Endodermal cell (in vitro differentiated cells): ENCODE data around the gene CSNK1E. TPM values are rescaled to one million over a fixed set of nuclear protein-coding genes. Genes with fewer than 3 reads are reported as not detected.

Experiments
- DNase-seq: peaks from one replicate; pipeline ENCODE4 v3.0.0-alpha.2; 2017
- H3K27ac ChIP-seq: 2 replicates; pipeline ENCODE4 v1.5.1; 2013; ENCODE audit warnings: mild to moderate bottlenecking, low read depth, low read length, moderate library complexity
- H3K27me3 ChIP-seq: 2 replicates; pipeline ENCODE4 v1.6.1; 2013; ENCODE audit warnings: mild to moderate bottlenecking, low read length, moderate library complexity; ENCODE audit not compliant: insufficient read depth, control insufficient read depth, poor library complexity, severe bottlenecking
- H3K36me3 ChIP-seq: 2 replicates; pipeline ENCODE4 v1.7.0; 2013; ENCODE audit warnings: mild to moderate bottlenecking, low read length, moderate library complexity; ENCODE audit not compliant: control insufficient read depth, insufficient read depth
- H3K4me1 ChIP-seq: one replicate; pipeline ENCODE4 v1.7.0; 2013; ENCODE audit warnings: low read length; ENCODE audit not compliant: control insufficient read depth, insufficient read depth
- H3K4me3 ChIP-seq: 2 replicates; pipeline ENCODE4 v1.5.1; 2013; ENCODE audit warnings: mild to moderate bottlenecking, low read length, moderate library complexity
- H3K9ac ChIP-seq: 2 replicates; pipeline ENCODE4 v1.6.1; 2013; ENCODE audit warnings: mild to moderate bottlenecking, low read length, moderate library complexity; ENCODE audit not compliant: poor library complexity, severe bottlenecking; ENCODE audit errors: extremely low read depth
- H3K9me3 ChIP-seq: 2 replicates; pipeline ENCODE4 v1.6.1; 2013; ENCODE audit warnings: mild to moderate bottlenecking, low read length, moderate library complexity; ENCODE audit not compliant: control insufficient read depth
- H3K27ac Mint-ChIP-seq: 2 replicates; pipeline ENCODE4 v1.8.0; 2020; ENCODE audit warnings: mixed read lengths
- H3K27me3 Mint-ChIP-seq: 2 replicates; pipeline ENCODE4 v1.8.0; 2021; ENCODE audit warnings: mild to moderate bottlenecking, mixed read lengths; ENCODE audit not compliant: insufficient read depth
- H3K36me3 Mint-ChIP-seq: 2 replicates; pipeline ENCODE4 v1.8.0; 2020; ENCODE audit warnings: low read depth, mixed read lengths
- H3K4me1 Mint-ChIP-seq: 2 replicates; pipeline ENCODE4 v1.8.0; 2020; ENCODE audit warnings: mixed read lengths
- H3K4me3 Mint-ChIP-seq: 2 replicates; pipeline ENCODE4 v1.8.0; 2020; ENCODE audit warnings: mild to moderate bottlenecking, moderate library complexity, mixed read lengths
- H3K9me3 Mint-ChIP-seq: 2 replicates; pipeline ENCODE4 v1.8.0; 2020; ENCODE audit warnings: mild to moderate bottlenecking, mixed read lengths
- WGBS, 2 experiments: methylation state at CpG; one replicate each; pipeline versions ENCODE4 v1.1.5 to v1.1.7; 2013; ENCODE audit warnings: missing lambda C conversion rate in 2 of 2, mixed read lengths in 1 of 2; ENCODE audit not compliant: insufficient coverage in 1 of 2, insufficient read length in 1 of 2; 5-methylcytosine and 5-hydroxymethylcytosine counted together
- total RNA-seq, 2 donors: library from RNA; stranded (reverse); fragmentation: NEBNext Ultra II Directional in 1 of 2; extraction: Animal tissue kit (Norgen Biotek cat#: 25700) in 1 of 2; gene quantifications; 2 replicates in 1 of 2; 3 replicates in 1 of 2; pipeline ENCODE4 v1.2.1, GENCODE V29; 2021
- TF ChIP-seq, protein P1 (sequence below): fragments of 200-600 bp; sonication (generic); conservative IDR thresholded peaks from 2 replicates; pipeline ENCODE4 v1.5.0; 2021; ENCODE audit warnings: antibody characterized with exemption, mild to moderate bottlenecking

Gene CSNK1E
- total RNA-seq, 2 donors from 2014 or later: 224 to 229 TPM

DNA sequence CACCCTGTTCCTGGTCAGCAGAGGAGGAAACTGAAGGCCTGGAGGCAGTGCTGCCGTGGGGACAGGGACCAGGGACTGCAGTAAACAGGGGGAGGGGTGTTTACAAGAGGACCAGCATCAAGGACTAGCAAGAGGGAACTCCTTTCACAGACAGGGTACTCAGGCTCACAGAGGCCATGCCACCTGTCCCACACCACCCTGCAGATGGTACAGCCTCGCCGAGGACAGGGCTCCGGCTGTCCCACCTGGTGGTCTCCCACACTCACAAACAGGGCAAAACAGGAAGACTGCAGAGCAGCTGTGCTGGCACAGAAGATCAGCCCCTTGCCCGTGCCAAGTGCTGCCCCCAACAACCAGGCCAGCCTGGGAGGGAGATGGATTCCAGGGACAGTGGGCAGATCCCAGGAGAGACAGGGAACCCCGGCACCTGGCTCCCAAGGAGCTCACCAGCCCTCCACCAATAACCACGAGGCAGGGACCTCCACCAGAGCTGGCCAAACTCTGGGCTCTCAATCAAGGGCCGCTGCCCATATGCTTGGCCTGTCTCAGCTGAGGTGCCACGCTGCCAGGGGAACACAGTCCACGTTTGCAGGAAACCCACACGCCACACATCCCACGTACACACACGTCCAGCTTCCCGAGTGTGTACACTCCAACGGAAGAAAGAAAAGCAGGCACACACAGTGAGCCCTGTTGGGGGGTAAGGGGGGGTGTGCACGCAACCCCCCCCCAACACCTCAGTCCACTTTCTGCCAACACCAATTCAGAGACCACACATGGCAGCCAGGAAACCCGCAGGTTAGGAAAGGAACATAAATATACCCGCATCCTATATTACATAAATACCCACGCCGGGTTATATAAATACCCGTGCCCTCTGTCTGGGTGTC lies 2.1 kb downstream of the CSNK1E start:
- Histone ChIP-seq H3K4me1 (peaks cover 27% of the 10 kb centered on the region), H3K27me3 (no peaks in the 10 kb centered on the region), H3K36me3 (peaks cover 36% of the 10 kb centered on the region), H3K9ac (peak overlapping the region; percentile 96), H3K9me3 (no peaks in the 10 kb centered on the region), H3K4me3 (peak overlapping the region; percentile 100), H3K27ac (peak overlapping the region; percentile 64)
- Mint-ChIP-seq H3K4me1 (peaks cover 50% of the 10 kb centered on the region), H3K27ac (peak overlapping the region; percentile 98), H3K36me3 (peaks cover 35% of the 10 kb centered on the region), H3K27me3 (no peaks in the 10 kb centered on the region), H3K9me3 (no peaks in the 10 kb centered on the region), H3K4me3 (peak overlapping the region; percentile 96)
- WGBS, 2 experiments: 63 to 69% methylated on average over 8 to 19 of the region's 21 CpGs
- TF ChIP-seq, protein P1, sequence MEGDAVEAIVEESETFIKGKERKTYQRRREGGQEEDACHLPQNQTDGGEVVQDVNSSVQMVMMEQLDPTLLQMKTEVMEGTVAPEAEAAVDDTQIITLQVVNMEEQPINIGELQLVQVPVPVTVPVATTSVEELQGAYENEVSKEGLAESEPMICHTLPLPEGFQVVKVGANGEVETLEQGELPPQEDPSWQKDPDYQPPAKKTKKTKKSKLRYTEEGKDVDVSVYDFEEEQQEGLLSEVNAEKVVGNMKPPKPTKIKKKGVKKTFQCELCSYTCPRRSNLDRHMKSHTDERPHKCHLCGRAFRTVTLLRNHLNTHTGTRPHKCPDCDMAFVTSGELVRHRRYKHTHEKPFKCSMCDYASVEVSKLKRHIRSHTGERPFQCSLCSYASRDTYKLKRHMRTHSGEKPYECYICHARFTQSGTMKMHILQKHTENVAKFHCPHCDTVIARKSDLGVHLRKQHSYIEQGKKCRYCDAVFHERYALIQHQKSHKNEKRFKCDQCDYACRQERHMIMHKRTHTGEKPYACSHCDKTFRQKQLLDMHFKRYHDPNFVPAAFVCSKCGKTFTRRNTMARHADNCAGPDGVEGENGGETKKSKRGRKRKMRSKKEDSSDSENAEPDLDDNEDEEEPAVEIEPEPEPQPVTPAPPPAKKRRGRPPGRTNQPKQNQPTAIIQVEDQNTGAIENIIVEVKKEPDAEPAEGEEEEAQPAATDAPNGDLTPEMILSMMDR: no peak
- no peak for DNase-seq

DNA sequence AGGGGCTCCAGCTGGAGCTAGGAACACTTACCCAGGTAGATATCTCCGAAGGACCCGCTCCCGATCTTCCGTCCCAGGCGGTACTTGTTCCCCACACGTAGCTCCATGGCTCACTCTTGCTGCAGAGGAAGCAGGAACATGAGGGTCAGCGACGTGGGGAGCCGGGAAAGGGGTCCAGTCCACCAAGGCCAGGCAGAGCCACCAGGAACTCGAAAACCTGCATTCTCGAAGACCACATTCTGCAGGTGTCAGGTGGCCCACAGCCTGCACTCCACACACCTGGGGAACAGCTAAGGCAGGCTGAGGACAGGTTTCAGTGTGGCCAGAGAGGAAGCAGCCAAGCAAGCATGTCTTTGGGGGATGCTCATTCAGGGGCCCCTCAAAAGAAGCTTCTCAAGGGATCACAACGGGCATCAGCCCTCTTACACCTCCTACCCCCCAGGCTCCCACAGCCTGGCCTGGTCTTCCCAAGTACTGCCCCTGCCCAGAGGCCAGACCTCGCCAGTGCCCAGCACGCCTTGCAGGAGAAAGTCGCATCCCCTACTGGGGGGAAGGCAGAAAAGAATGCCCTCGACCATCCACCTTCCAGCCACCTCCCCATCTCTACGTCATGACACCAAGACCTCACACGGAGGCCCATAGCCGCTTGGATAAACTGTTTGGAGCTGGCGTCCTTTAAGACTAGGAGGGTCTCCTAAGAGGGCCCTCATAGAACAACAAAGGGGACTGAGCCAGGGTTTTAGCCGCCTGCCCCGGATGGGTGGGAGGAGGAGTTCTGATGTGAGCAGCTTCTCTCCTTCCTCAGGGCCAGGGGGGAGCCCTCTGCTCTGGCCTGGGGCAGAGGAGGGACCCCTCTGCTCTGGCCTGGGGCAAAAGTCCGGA lies 2.9 kb downstream of the CSNK1E start:
- Histone ChIP-seq H3K9me3 (no peaks in the 10 kb centered on the region), H3K4me3 (peak overlapping the region; percentile 100), H3K36me3 (peaks cover 43% of the 10 kb centered on the region), H3K4me1 (peaks cover 23% of the 10 kb centered on the region), H3K27ac (peak overlapping the region; percentile 64), H3K9ac (peak overlapping the region; percentile 96), H3K27me3 (no peaks in the 10 kb centered on the region)
- WGBS, 2 experiments: 83 to 89% methylated on average over 6 to 23 of the region's 23 CpGs
- Mint-ChIP-seq H3K36me3 (peaks cover 38% of the 10 kb centered on the region), H3K27me3 (no peaks in the 10 kb centered on the region), H3K9me3 (no peaks in the 10 kb centered on the region), H3K27ac (peak overlapping the region; percentile 98), H3K4me3 (peak overlapping the region; percentile 96), H3K4me1 (peaks cover 45% of the 10 kb centered on the region)
- no peak for DNase-seq
- TF ChIP-seq, protein P1: no peak

DNA sequence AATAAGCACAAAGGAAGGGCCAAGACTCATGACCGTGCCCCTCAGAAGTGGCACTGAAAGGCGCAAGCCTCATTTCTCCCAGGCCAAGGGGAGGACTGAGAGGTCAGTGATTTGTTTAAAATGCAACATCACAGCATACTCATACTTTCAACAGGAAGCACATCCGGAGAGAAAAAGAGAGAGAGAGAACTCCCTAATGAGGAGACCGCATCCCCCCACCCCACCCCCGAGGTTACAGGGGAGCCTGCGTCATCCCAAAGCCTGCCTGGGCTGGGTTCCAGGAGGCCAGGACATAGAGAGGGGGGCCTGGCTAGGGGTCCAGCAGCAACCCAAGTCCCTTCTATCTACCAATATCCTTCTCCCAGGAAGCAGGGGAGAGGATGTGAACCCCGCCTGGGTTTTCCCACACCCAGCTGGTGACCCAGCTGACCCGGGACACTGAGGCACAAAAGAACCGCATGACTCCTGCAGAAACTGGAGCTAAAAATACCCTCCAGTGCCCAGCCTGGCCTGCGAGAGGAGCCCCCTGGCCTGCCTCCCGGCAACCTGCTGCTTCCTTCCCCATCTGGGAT lies 3.8 kb downstream of the CSNK1E start:
- TF ChIP-seq, protein P1: no peak
- Histone ChIP-seq H3K4me3 (peak overlapping the region; percentile 100), H3K36me3 (peaks cover 50% of the 10 kb centered on the region), H3K27ac (peak overlapping the region; percentile 64), H3K9ac (no peak overlapping the region), H3K9me3 (no peaks in the 10 kb centered on the region), H3K4me1 (peaks cover 22% of the 10 kb centered on the region), H3K27me3 (no peaks in the 10 kb centered on the region)
- H3K4me3 Mint-ChIP-seq: peak overlapping the region; percentile 96
- no peak for DNase-seq
- no peaks in the 10 kb centered on the region for H3K9me3 Mint-ChIP-seq
- peaks cover 39% of the 10 kb centered on the region for H3K4me1 Mint-ChIP-seq
- 89 to 95% methylated on average over 3 to 8 of the region's 11 CpGs for WGBS, 2 experiments
- peak overlapping the region; percentile 98 for H3K27ac Mint-ChIP-seq
- peaks cover 45% of the 10 kb centered on the region for H3K36me3 Mint-ChIP-seq
- no peaks in the 10 kb centered on the region for H3K27me3 Mint-ChIP-seq
